PFSK-1 (cell line): ENCODE results near the gene SEC24C.

Experiments
- POLR2AphosphoS5 ChIP-seq: IDR thresholded peaks from 2 replicates; pipeline ENCODE4 v1.6.1; 2012; ENCODE audit warnings: low read depth, mild to moderate bottlenecking, control low read depth, low read length, moderate library complexity
- REST ChIP-seq, 2 experiments: IDR thresholded peaks; 2 replicates each; pipeline versions ENCODE4 v1.6.1 to v1.8.0; 2011 to 2012; ENCODE audit warnings: low read depth in 2 of 2, low read length in 2 of 2, control low read depth in 1 of 2, inconsistent platforms in 1 of 2, mild to moderate bottlenecking in 1 of 2, moderate library complexity in 1 of 2; ENCODE audit not compliant: insufficient read depth in 1 of 2
- SIN3A ChIP-seq: IDR thresholded peaks from 2 replicates; pipeline ENCODE4 v1.6.1; 2012; ENCODE audit warnings: mild to moderate bottlenecking, low read length, moderate library complexity, borderline replicate concordance; ENCODE audit not compliant: insufficient read depth
- TAF1 ChIP-seq: IDR thresholded peaks from 2 replicates; pipeline ENCODE4 v1.6.1; 2012; ENCODE audit warnings: low read length, control low read depth, borderline replicate concordance; ENCODE audit not compliant: insufficient read depth

DNA sequence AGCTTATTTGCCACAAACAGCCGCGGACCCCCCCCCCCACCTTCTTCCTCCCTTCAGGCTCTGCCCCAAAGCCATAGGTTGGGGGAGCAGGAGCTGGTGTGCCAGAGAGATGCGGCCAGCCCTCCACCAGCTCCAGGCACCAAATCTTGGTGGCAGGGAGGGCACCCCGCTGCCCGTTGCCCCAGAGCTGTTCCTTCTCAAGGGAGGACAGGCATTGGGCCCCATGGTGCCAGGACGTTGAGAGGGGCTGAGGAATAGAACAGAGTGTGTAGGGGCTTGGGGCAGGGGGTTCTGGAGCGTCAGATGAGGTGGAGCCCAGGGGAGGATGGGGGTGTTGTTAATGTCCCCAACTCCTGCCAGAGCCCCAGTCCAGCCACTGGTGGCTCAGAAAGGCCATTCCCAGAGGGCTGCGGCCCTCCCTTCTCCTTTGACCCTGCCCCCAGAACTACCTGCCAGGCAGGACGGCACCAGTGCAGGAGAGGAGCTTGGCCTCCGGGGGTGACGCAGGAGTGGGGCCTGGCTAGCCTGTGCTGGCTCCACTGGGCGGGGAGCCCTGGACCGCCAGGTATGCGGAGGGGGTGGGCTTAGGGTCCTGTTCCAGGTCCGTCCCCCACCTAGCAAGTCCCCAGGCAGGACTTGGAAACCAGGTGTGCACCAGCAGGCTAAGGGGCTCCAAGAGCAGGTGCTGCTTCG lies 10.0 kb upstream of the SEC24C start:
- TF ChIP-seq POLR2AphosphoS5 (no peak), TAF1 (no peak), REST (IDR thresholded peaks at IDR 0.05; ENCODE audit: insufficient read depth in 1 of 2, low read depth in 2 of 2, low read length in 2 of 2) (no peak), SIN3A (no peak)
